ENCODE results near the gene NBPF11. TPM values are rescaled to one million over a fixed set of nuclear protein-coding genes. Genes with fewer than 3 reads are reported as not detected.

Gene NBPF11
- total RNA-seq, 4 donors from 2014 or later = 6.2 to 16.8 (median 12.8) TPM

DNA sequence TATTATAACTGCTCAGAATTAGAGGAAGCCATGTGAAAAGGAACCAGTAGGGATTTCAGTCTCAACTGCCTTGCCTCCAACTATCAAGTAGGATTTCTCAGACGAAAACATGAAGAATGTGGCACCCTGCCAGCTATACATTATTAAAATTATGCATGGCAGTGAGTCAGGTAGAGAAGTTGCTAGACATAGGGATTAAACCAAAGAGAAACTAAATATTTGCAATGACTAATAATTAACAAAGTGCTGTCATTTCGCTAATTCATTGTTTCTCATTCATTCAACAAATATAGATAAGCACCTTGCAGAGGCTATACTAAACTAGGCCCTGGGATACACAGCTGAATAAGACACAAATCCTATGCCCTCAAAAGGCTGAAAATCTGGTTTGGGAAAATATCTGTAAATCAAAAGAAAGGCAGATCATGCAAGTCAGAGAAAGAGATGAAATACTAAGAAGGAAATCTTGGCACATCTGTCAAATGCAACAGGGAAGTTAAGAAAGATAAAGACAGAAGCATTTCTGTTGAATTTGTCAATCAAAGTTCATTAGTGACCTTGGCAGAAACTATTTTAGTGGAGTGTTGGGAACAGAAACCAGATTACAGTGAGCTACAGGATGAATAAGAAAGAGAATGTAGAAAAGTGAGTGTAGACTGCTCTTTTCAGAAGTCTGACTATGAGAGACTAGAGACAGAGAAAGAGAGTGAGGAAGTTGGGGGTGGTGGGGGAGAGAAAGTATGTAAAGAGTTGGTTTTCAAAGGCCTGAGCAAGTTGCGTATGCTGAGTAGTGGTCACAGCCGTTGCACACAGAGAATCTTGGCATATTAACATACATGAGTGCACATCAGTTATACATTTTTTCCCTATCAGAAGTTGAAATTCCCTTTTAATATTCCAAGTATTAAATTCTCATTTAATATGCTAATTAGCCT is 14.7 kb upstream of the NBPF11 start:
- Histone ChIP-seq H3K4me1 (no peaks in the 10 kb centered on the region), H3K27ac (no peak overlapping the region), H3K4me3 (no peak overlapping the region), H3K9me3 (no peaks in the 10 kb centered on the region), H3K27me3 (no peaks in the 10 kb centered on the region), H3K36me3 (no peaks in the 10 kb centered on the region)
- DNase-seq = no peak
- intact Hi-C loops (cut with DNase I; ENCODE audit: low total_unique reads) = no loop called here
- TF ChIP-seq, protein P1, sequence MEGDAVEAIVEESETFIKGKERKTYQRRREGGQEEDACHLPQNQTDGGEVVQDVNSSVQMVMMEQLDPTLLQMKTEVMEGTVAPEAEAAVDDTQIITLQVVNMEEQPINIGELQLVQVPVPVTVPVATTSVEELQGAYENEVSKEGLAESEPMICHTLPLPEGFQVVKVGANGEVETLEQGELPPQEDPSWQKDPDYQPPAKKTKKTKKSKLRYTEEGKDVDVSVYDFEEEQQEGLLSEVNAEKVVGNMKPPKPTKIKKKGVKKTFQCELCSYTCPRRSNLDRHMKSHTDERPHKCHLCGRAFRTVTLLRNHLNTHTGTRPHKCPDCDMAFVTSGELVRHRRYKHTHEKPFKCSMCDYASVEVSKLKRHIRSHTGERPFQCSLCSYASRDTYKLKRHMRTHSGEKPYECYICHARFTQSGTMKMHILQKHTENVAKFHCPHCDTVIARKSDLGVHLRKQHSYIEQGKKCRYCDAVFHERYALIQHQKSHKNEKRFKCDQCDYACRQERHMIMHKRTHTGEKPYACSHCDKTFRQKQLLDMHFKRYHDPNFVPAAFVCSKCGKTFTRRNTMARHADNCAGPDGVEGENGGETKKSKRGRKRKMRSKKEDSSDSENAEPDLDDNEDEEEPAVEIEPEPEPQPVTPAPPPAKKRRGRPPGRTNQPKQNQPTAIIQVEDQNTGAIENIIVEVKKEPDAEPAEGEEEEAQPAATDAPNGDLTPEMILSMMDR (IDR thresholded peaks at IDR 0.05) = no peak
- no peak for TF ChIP-seq POLR2A (IDR thresholded peaks at IDR 0.05)

DNA sequence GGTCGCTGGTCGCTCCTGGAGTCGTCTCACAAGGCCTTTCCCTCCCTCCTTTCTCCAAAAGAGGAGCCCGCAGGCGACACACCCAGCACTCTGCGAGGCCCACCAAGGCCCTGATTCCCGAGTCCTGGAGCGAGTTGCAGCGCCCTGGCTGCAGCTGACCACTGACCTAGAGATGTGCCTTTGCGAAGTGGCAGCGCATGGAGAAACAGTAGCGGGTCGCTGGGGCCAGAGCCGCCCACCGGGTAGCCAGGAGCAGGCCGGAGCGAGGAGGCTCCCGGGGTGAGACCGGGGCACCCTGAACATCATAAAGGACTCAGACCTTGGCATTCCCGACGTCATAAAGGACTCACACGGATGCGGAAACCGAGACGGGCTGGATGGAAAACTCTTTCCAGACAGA is 10.3 kb upstream of the NBPF11 start:
- H3K4me3 ChIP-seq = no peak overlapping the region
- H3K9me3 ChIP-seq = no peaks in the 10 kb centered on the region
- DNase-seq = no peak
- H3K27me3 ChIP-seq = no peaks in the 10 kb centered on the region
- no peak overlapping the region for H3K27ac ChIP-seq
- no peaks in the 10 kb centered on the region for H3K36me3 ChIP-seq
- intact Hi-C loops (cut with DNase I; ENCODE audit: low total_unique reads) = no loop called here
- no peaks in the 10 kb centered on the region for H3K4me1 ChIP-seq
- TF ChIP-seq, protein P1 (IDR thresholded peaks at IDR 0.05) = no peak

DNA sequence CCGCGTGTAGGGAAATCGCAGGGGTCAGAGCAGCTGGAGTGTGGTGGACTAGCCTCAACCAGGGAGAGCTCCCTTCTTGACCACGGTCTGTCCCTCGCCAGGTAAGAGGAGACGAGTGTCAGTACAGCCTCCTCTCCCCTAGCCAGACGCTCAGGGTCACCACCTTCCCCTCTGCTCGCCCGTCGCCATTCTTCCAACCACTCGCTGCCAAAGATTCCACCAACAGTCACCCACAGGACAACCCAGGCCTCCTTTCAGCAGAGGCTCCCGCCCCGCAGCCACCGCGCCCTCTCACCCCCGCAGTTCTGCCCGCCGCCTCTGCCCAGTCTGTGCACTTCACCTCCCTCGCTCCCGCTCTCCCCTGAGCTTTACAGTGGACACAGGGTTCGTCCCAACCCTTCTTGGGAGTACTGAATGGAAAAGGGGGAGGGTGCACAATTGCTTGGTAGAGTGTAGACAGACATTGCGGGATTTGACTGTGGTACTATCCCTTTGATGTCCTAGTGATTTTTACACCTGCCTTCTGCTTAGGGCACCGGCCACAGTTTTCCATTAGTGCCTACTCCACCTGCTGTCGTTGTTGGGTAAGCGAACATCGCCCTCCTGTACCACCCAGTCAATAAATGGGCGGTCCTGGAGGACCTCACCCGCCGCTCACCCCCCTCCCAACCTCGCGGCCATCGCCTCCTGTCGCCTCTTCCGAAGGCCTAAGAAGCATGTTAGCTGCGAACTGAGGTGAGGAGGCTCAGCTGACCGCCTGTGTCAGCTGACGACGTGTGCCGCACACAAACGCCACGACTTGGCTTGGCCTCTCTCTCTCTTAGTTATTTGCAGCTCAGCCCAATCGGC is 9.2 kb upstream of the NBPF11 start:
- TF ChIP-seq, protein P1 (IDR thresholded peaks at IDR 0.05) = no peak
- TF ChIP-seq POLR2A (IDR thresholded peaks at IDR 0.05) = no peak
- H3K9me3 ChIP-seq = no peaks in the 10 kb centered on the region
- no peaks in the 10 kb centered on the region for H3K4me1 ChIP-seq
- H3K36me3 ChIP-seq = no peaks in the 10 kb centered on the region
- H3K27ac ChIP-seq = no peak overlapping the region
- H3K27me3 ChIP-seq = no peaks in the 10 kb centered on the region
- intact Hi-C loops (cut with DNase I; ENCODE audit: low total_unique reads) = no loop called here
- DNase-seq = no peak
- no peak overlapping the region for H3K4me3 ChIP-seq

DNA sequence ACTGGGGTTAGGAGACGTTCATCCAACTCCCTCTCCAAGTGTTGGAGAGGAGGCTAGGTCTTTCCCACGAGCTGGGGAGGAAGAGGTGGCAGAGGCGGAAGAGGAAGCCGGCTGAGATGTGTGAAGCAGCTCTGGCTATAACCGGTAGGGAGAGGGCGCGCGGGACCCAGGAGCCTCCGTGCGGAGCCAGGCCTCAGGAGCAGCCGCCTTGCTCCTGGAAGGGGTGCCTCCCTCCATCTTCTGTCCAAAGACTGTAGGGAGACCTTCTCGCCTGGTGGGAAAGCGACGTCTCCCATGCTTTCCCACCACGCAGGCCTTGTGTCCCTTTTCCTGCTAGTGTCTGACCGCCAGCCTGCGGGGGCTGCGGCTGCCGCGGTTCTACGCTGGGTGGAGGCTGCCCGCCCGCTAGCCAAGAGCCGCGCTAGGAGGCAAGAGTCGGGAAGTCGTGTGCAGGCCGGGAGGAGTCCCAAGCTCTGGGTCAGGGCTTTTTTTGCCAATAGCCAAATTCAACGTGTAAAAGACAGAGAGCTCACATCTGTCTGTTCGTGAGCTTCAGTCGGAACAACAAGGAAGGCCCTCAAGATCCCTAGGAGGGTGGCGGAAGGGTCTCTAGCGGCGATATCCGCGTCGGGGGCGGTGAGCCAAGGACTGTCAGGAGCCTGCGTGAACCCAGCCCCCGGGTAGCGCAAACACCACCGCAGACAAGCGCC is 8.4 kb upstream of the NBPF11 start:
- intact Hi-C loops (cut with DNase I; ENCODE audit: low total_unique reads) = no loop called here
- no peak overlapping the region for H3K4me3 ChIP-seq
- H3K27me3 ChIP-seq = no peaks in the 10 kb centered on the region
- H3K27ac ChIP-seq = no peak overlapping the region
- no peak for DNase-seq
- H3K36me3 ChIP-seq = no peaks in the 10 kb centered on the region
- H3K9me3 ChIP-seq = no peaks in the 10 kb centered on the region
- no peaks in the 10 kb centered on the region for H3K4me1 ChIP-seq
- TF ChIP-seq, protein P1 (IDR thresholded peaks at IDR 0.05) = no peak
- TF ChIP-seq POLR2A (IDR thresholded peaks at IDR 0.05) = no peak
